M059J (cell line): ENCODE results near the gene LHX8. TPM values are rescaled to one million over a fixed set of nuclear protein-coding genes. Genes with fewer than 3 reads are reported as not detected.
A peak's percentile ranks its signal among the peaks of the same experiment; 100 is the strongest.
"Not testable (repeated sequence)": the region's sequence is repeated elsewhere in the genome, so short reads cannot be mapped to it uniquely, and the experiment has no call there.

ENCODE experiments used
- DNase-seq: peaks from one replicate; pipeline ENCODE4 v3.0.0-alpha.2; 2012; ENCODE audit warnings: low read depth
- total RNA-seq: library from RNA; depleted of rRNA; stranded (reverse); fragments of >200 nt; shearing (Covaris generic); gene quantifications from 2 replicates; pipeline ENCODE4 v1.2.3, GENCODE V29; 2014; rRNA removed

LHX8 gene
- 1.5 and 1.6 TPM in 2 replicates for total RNA-seq

- DNase-seq = peak; percentile 59
Measured at GRCh38 chr1:75133750-75134646, at the start of gene LHX8. Gene LHX8 (plus strand): TSS chr1:75134388. CDS start chr1:75136615, 2,227 bp downstream.

- no peak for DNase-seq
Measured at GRCh38 chr1:75085931-75086330, 48.3 kb upstream of the LHX8 start.

DNA sequence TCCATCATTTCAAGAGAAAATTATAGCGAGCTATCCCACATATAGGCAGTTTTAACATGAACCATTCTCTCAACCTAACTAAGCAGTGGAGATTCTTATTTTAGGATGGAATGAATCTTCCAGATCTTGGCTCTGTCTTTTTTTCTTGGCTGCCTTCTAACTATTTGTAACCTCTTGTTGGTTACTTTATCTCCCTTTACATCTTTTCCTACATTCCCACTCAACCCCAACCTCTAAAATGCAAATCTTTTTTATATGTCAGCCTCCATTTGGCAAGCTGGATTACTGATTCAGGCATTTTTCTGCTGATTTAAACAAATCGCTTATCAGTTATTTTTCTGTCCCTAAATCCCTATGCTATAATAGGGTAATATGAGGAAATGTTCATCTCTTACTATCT lies 46.9 kb upstream of the LHX8 start:
- peak; percentile 32 for DNase-seq

DNA sequence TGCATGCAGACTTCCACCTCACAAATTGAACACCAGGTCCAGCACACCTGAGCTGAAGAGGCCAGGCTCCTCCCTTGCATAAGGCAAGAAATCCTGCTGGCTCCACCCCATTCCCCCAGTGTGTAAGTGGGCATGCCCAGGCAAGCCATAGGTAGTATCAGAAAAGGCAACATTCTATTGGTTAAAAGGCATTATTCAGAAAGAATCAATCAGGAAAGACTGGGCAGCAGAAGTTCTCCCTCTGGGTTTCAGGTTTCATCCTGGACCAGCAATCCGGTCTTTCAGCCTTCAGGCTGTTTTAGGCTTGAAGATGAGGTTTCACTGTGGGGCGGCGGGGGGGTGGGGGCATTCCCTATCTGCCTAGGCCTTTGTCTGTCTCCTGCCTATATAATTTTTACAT lies 42.0 kb upstream of the LHX8 start:
- peak; percentile 41 for DNase-seq

DNA sequence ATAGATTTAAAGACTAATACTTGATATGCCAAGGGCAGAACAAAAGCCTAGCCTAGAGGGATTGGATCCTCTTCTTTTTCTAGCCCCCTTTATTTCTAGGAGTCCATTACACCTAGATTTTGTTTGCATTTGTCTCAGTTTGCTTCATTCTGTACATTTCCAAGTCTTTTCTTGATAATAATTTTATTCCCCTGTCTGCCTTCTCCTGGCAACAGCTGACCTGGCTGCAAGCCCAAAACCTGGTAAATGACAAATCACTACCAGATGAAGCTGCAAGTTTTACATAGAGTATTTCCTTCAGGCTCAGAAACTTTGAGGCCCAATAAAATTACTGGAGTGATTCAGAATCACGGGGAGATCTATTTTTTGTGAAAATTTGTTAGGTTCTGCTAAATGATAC lies 36.5 kb upstream of the LHX8 start:
- peak; percentile 75 for DNase-seq

DNA sequence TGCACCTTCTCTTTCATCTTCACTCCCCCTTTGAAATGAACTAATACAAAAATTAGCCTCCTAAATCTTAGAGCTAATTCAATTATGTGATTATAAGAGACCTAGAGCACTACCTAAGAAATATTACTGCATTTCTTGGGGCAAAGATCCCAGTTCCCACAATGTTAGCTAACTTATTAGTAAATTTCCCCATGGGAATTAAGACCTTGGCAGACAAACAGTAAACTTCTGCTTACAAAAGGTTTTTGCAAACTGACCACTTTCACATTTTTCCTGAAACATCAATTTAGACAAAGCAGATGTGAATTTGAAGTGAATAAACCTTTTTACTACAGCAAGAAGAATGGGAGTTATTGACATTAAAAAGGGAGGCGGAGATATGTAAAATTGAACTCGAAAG lies 34.6 kb upstream of the LHX8 start:
- no peak for DNase-seq

DNA sequence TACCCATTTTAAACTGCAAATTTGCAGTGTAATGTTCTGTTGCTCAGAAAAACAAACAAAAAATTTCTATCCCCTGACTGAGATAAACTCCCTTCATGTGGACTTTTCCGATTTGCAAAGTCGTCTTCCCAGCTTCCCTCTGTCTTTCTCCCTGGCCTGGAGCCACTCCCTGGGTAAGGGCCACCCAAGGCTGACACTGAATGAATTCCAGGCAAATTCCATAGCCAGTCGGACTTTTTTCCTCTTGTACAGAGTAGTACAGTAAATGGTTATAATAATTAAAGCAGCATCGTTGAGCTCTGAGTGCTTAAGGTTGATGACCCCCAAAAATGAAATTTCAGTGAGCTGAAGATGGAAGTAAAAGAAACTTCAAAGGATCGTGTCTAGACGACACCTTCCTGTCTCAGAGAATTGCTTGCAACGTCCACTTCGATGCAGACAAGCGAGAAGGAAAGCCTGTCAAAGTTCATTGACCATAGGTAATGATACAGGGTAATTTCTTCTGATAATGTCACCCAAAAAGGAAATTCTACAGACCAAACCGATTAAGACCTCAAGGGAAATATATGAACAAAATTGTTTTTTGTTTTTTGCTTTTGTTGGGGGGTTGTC lies 33.6 kb upstream of the LHX8 start:
- peak; percentile 47 for DNase-seq

- not testable (repeated sequence) for DNase-seq
Measured at GRCh38 chr1:75112362-75112951, 21.7 kb upstream of the LHX8 start.

- DNase-seq = no peak
Measured at GRCh38 chr1:75115654-75116053, 18.5 kb upstream of the LHX8 start.

DNA sequence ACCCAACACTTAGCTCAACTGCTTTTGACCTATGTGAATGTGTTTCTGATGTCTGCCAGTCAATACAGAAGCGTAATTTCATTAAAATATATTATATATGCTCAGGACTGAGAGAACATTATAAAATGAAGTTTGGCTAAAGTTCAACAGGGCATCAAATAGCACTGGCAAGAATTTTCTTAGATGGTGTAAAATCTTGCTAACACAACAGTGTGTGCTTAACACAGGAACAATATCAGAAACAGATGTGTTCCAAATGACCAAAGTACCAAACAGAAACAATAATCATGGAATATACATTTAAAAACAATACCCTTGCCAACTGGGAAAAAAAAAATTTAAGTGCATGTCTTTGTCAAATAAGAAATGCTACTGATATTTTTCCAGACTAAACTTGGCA lies 10.4 kb upstream of the LHX8 start:
- DNase-seq = no peak

- DNase-seq = no peak
Measured at GRCh38 chr1:75124510-75124909, 9.7 kb upstream of the LHX8 start.

DNA sequence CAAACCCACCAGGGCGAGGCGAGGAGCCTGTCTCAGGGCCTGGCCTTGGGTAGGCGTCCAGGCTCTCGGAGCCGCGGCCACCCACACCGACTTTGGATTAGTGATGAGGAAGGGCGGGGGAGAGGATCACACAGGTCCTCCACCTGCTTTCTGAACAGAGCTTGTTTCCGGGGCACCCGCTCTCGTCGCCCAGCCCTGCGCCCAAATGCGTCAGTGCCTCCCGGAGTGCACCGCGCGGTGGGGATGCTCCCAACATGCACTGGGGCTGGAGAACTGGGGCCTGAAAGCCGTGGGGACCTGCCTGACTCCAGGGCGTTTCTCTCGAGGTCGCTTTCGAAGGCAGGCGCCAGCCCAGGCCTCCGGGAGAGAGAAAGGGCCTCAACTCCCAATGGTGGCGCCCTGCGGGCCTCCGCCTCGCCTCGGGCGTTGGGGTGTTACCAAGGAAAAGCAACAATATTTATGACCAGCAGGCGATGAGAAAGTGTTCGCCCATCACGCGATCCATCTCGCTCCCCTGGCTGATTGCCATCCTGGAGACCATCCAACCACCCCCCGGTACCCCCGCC lies 8.9 kb upstream of the LHX8 start:
- DNase-seq = no peak

- DNase-seq = no peak
Measured at GRCh38 chr1:75126611-75127101, 7.5 kb upstream of the LHX8 start.

DNA sequence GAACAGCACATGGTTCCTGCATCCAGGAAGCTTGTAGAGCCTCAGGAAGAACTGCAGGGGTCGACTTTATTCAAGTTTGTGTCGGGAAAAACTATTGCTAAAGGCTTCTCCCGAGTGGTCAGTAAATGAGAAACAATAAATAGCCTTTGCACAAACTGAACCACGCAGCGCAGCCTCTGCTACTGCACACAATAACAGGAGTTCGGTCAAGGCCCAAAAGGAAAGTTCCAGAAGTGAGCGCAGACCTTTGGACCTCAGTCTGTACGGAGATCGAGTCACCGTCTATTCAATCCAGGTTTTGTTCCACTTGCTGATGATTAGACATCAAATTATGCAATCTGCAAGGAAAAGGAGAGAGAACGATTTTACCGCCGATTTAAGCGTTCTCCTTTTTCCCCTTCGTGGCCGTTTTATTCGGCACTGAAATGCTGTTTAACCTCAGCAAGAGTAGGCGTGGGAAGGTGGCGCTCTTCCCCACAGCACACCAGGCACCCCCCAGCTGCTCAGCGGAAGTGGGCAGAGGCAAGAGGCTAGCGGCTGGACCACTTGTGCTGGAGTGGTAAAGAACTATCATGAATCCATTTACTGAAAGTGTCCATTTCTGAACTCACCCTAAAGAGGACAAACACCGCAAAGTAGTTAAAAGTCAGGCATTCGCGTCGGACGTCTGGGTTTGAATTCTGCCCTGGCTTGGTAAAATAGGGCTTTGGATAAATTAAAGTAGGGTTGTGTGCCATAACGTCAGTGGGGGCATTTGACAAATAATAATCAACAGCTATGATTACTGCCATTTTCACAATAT lies 6.1 kb upstream of the LHX8 start:
- DNase-seq = no peak

- no peak for DNase-seq
Measured at GRCh38 chr1:75129660-75129982, 4.6 kb upstream of the LHX8 start.

- no peak for DNase-seq
Measured at GRCh38 chr1:75129983-75130789, 4.0 kb upstream of the LHX8 start.

GRCh38 chr1:75130865-75131564 lies 3.2 kb upstream of the LHX8 start:
- no peak for DNase-seq

DNA sequence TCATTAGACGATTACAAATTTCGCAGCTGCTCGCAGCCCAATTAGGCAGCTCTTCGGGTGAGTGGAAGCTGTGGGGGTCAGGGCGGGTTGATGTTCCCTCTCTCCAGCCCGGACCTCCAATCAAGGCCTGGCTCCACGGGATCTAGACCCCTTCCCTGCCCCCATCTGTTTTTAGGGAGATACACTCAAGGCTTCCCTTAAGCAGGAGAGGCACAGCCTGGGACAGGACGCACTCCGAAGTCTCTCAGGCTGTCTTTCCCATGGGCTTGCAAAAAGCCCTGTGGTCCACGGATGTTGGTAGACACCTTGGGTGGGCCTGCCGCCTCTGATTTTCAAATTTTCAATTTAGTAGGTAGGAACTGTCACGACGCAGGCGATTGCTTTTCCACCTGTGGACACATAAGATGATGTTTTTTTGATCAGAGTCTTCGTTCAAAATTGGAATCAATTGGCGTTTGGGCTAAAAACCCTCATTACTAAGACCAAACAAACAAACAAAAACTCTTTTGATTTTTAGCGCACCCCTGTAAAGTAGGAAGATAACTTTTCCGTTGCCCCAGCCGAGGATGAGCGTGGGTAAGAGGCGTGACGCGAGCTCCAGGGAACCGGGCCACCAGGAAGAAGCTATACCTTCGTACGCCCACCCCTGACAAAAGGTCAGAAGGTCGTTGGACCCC lies 2.5 kb upstream of the LHX8 start:
- no peak for DNase-seq

DNA sequence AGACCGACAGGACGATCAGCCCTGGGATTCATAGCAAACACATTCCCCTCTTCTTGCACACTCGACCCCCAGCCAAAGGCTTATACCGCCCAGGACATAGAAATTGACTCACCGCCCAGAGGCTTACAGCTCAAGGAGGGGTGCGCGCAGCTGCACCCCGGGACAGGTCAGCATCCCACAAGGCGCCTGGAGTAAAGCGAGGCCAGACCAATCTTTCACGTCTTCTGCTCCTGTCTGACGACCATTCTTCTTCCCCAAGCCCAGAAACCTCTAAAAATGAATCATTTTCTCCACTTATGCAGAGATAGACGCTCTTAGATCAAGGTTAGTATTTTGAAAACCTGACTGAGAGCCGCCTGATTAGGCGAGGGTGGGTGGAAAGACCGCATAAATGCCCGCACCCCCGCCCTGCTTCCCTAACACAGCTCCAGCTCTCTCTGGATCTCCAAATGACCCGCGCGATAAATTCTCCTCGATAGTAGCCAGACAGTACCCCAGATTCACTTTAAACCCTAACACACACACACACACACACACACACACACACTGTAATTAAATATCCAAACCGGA lies 1.9 kb upstream of the LHX8 start:
- DNase-seq = no peak
